A172 (cell line): ENCODE data around the gene ST3GAL4. TPM values are rescaled to one million over a fixed set of nuclear protein-coding genes. Genes with fewer than 3 reads are reported as not detected.
"Not testable (repeated sequence)": the region's sequence is repeated elsewhere in the genome, so short reads cannot be mapped to it uniquely, and the experiment has no call there.

Source experiments
- DNase-seq: peaks from one replicate; pipeline ENCODE4 v3.0.0-alpha.2; 2015; ENCODE audit warnings: low spot score
- total RNA-seq: library from RNA; depleted of rRNA; stranded (reverse); fragments of >200 nt; shearing (Covaris generic); gene quantifications from 2 replicates; pipeline ENCODE4 v1.2.3, GENCODE V29; 2014

The ST3GAL4 gene
- total RNA-seq, 1 experiment from 2014 or later, result 16.7 TPM

DNA sequence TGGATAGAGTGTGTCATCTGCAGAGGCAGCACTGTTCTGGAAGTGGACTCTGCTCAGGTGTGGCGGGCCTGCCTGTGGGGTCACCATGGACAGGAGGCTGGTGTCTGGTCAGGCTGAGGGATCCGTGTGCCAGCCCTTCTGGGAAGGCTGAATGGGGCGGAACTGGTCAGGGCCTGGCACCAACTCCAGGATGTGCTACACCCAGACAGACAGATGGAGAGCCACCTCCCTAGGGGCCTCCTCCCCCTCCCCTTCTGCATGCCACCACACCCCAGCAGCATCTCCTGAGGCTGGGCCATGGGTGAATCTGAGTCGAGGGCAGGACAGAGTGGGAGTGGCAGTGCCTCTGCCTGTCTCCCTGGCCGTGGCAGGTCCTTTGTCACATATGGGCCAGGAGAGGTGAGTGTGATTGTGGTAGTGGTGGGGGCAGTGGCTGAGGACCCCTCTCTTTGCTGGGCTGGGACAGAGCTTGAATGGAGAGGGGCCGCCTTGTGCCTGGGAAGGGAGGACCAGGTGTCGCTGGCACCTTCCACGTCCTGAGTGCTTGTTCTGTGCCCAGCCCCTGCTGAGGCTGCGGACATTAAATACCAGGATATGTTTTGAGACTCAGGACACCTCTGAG, 29.1 kb downstream of the ST3GAL4 start:
- no peak for DNase-seq

- DNase-seq, result no peak
Observed at GRCh38 chr11:126385991-126386728, 30.7 kb downstream of the ST3GAL4 start.

DNA sequence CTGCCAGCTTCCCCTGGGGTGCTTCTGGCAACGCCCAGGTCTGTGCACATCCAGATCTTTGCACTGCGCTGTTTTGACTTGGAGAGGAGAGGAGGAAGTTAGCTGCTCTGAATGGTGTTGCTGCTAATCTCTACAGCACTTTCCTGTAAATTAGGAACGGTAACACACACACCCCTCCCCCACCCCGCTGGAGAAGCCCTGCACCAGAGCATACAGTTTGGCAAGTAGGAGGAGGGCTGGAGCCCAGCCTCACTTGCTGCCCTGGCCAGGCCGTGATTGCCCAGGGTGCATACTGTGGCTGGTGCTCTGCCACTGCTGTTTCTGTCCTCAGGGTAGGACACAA, 31.2 kb downstream of the ST3GAL4 start:
- not testable (repeated sequence) for DNase-seq

DNA sequence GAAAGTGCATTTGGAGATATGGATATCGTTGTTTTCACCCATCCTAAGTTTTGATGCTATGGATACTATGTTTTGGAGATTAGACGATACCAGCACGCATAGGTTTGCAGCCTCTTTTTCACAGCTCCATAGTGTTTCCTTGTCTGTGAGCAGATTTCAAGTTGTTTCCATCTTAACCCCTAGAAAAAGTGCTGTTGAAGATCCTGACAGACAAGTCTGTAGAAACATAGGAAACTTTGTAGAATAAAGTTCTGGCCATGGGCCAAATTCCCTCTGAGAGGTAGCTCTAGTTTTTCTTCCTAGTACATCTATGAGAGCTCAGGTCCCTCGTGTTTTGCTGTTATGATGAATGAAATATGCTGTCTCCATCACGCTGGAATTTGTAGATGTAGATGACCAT, 32.4 kb downstream of the ST3GAL4 start:
- no peak for DNase-seq

- no peak for DNase-seq
Observed at GRCh38 chr11:126390272-126390867, 34.9 kb downstream of the ST3GAL4 start.

DNA sequence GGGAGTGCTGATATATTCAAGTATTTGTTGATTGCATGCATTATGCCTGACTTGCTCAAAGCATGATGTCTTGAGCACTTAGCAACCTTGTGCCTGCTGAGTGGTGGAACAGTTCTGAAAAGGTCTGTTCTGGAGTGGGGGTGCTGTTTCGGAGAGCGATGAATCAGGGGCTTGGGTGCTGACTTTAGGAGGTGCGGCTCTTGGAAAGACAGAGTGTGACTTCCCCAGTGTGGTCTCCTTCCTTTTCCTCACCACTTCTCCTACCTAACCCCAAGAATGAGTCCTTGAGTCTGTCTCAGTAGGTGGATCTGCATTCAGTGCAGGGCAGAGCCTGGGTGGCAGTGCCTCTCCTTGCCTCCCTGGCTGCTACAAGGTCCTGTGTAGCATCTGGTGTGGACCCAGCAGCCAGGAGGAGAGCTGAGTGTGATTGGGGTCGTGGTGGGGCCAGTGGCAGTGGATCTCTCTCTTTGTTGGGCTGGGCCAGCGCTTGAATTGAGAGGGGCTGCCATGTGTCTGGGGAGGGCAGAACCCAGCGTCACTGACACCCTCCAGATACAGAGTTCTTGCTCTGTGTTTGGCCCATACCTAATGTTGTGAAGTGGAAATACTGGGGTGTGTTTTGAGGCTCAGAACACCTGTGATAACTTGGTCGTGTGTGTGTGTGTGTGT, 35.9 kb downstream of the ST3GAL4 start:
- DNase-seq, result no peak

DNA sequence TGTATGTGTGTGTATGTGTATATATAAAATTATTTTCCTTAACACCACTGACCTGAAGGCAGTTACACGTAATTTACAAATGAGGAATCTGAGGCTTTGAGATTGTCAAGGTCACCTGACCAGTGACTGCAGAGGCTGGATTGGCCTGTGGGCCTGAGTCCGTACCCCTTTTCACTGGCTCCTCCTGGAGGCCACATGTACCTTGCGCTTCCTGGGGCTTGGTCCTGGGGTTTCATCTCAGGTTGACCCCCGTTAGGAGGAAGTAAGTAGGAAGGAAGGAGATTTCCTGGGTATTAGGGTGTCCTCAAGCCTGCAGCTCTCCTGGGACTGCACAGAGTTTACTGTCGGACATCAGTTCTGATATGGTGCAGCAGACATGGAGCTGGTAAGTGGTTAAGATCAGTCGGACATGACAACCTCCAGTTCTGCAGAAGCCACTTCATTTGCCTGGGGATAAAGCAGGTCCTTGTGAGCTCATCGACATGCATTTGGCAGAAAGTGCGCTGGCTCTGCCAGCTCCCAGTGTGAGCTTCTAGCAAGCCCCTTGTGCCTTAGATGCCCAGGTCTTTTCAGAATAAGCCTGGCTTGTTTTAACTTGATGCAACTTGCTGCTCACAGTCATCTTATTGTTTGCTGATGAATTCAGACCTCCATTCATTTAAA, 36.6 kb downstream of the ST3GAL4 start:
- no peak for DNase-seq

GRCh38 chr11:126392633-126393013, 37.1 kb downstream of the ST3GAL4 start:
- DNase-seq, result no peak

GRCh38 chr11:126393143-126393542, 37.7 kb downstream of the ST3GAL4 start:
- DNase-seq, result no peak

DNA sequence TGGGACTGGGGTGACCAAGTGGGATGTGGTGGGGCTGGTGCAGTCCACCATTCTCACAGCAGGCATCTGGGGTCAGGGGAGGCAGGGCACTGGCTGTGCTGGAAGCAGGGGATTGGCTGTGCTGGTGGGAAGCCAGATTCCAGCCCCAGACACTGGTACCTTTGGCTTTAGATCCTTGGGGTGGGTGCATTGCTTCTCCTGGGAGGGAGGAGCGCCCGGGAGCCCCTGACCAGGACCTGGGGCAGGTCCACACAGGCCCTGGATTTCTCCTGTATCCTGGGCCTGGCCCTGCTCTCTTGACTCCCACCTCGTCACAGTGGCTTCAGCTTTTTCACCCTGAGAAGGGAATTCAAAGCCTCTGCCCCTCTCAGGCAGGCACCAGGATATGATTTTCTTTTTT, 38.5 kb downstream of the ST3GAL4 start:
- DNase-seq, result no peak

GRCh38 chr11:126394634-126395072, 39.2 kb downstream of the ST3GAL4 start:
- not testable (repeated sequence) for DNase-seq

DNA sequence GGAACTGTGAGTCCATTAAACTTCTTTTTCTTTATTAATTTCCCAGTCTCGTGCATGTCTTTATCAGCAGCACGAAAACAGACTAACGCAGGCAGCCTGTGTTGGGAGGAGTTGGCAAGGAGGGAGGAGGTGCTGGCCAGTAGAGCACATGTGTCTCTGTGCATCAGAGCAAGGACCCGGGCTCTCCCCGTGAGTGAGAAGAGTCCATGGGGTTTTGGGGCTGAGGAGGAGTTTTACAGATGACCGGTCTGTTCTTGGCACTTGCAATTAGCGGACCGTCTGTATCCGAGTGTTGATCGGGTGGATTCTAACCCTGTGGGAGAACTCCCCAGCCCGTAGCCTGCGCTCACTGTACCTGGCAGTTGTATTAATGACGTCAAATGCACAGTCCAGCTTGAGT, 40.3 kb downstream of the ST3GAL4 start:
- DNase-seq, result not testable (repeated sequence)

GRCh38 chr11:126396266-126396665, 40.8 kb downstream of the ST3GAL4 start:
- not testable (repeated sequence) for DNase-seq

DNA sequence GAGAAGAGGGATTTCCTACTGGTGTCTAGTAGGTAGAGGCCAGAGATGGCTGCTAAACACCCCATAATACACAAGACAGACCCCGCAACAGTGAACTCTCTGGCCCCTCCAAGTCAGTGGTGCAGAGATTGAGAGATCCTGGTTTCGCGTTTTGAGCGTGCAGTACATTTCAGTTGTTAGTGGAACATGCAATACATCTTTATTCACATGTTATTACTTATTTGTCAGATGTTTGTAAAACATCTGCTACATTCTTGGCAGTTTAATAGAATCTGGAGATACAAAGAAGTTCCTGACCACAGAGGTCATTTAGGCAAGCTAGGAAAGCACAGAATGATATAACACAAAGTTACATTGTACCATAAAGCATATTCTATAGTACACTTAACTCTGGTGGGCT, 41.5 kb downstream of the ST3GAL4 start:
- no peak for DNase-seq

GRCh38 chr11:126398296-126398695, 42.8 kb downstream of the ST3GAL4 start:
- no peak for DNase-seq

DNA sequence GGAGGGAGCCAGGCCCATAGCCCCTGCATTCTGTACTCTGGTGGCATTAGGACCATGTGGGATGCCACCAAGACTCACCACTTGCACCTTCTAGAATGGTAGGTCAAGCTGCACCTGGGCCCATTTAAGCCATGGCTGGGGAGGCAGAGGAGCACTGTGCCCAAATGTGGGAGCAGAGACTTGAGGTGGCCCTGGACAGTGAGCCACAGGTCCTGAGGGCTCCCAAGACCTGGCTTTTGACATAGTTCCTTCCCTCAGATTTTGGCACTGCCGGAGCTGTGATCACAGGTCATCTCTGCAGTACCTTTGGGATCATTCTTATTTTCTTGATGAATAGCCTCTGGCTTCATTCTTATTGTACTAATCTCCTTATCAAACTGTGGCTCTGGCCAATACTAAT, 43.2 kb downstream of the ST3GAL4 start:
- no peak for DNase-seq

DNA sequence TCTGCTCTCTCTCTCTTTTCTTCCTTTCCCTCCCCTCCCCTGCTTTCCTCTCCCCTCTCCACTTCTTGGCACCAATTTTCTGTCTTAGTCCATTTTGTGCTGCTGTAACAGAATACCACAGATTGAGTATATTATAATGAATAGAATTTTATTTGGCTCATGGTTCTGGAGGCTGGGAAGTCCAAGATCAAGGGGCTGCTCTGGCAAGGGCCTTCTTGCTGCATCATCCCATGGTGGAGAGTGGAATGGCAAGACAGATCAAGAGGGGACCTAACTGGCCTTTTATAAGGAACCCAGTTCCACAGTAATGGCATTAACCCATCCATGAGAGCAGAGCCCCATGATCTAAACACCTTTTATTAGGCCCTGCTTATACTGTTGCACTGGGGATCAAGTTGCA, 44.5 kb downstream of the ST3GAL4 start:
- DNase-seq, result no peak

- no peak for DNase-seq
Observed at GRCh38 chr11:126400479-126400878, 45.0 kb downstream of the ST3GAL4 start.

GRCh38 chr11:126403022-126403581, 47.6 kb downstream of the ST3GAL4 start:
- peak; percentile 21 for DNase-seq

DNA sequence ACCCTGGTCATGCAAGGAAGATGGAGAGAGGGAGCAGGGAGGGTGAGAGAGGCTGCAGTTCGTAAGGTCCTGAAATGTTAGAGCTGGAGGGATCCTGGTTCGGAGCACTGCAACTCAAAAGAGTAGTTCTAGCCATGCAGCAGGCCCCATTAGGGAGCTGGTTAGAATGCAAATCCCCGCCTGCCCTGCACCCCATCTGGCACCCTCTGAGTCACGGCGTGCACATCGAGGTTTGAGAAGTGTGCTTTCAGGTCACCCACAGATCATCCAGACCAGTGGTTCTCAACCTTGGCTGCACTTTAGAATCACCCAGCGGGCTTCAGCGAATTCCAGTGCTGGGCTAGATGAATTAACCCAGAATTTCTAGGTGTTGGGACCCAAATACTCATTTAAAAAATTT, 48.2 kb downstream of the ST3GAL4 start:
- no peak for DNase-seq

- DNase-seq, result no peak
Observed at GRCh38 chr11:126404367-126404766, 48.9 kb downstream of the ST3GAL4 start.

DNA sequence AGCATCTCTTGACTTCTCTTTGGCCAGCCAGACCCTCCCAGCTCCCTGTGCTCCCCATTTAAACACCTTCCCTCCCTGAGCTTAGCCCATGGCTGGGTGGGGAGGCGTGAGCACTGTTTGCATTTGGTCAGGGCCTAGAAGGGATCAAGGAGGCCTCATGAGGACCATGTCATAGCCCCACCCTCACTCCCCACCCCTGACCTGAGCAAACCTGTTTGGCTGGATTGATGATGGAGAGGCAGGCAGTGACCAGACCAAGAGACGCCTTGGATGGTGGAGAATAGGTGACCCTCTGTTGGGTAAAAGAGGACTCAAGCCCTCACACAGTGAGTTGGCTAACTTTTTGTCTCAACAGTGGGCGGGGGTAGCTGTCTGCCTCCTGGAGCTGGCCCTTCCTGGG, 49.9 kb downstream of the ST3GAL4 start:
- no peak for DNase-seq
